Ishikawa (cell line): ENCODE measurements around the gene DIAPH2.

Experiments
- CEBPB ChIP-seq: IDR thresholded peaks from 2 replicates; pipeline ENCODE4 v1.6.1; 2012
- CREB1 ChIP-seq: IDR thresholded peaks from 2 replicates; pipeline ENCODE4 v1.6.1; 2012; ENCODE audit warnings: low read depth
- EGR1 ChIP-seq: IDR thresholded peaks from 2 replicates; pipeline ENCODE4 v1.6.1; 2012
- EP300 ChIP-seq: IDR thresholded peaks from 2 replicates; pipeline ENCODE4 v1.6.1; 2012; ENCODE audit warnings: borderline replicate concordance
- FOXM1 ChIP-seq: IDR thresholded peaks from 2 replicates; pipeline ENCODE4 v1.6.1; 2012; ENCODE audit warnings: low read depth, borderline replicate concordance
- NFIC ChIP-seq: IDR thresholded peaks from 2 replicates; pipeline ENCODE4 v1.6.1; 2012
- RAD21 ChIP-seq: IDR thresholded peaks from 2 replicates; pipeline ENCODE4 v1.6.1; 2012; ENCODE audit warnings: low read depth
- REST ChIP-seq: IDR thresholded peaks from 2 replicates; pipeline ENCODE4 v1.6.1; 2012; ENCODE audit warnings: low read depth, mild to moderate bottlenecking
- TAF1 ChIP-seq: IDR thresholded peaks from 2 replicates; pipeline ENCODE4 v1.6.1; 2012; ENCODE audit warnings: low read depth, mild to moderate bottlenecking
- TCF12 ChIP-seq: IDR thresholded peaks from 2 replicates; pipeline ENCODE4 v1.6.1; 2012; ENCODE audit warnings: low read depth
- TEAD4 ChIP-seq: IDR thresholded peaks from 2 replicates; pipeline ENCODE4 v1.6.1; 2012
- YY1 ChIP-seq: IDR thresholded peaks from 2 replicates; pipeline ENCODE4 v1.6.1; 2012; ENCODE audit warnings: low read depth
- ZBTB7A ChIP-seq: IDR thresholded peaks from 2 replicates; pipeline ENCODE4 v1.6.1; 2012; ENCODE audit warnings: low read depth
- TF ChIP-seq, protein P1 (sequence below): IDR thresholded peaks from 2 replicates; pipeline ENCODE4 v1.6.1; 2012
- TF ChIP-seq, protein P2 (sequence below): IDR thresholded peaks from 2 replicates; pipeline ENCODE4 v1.6.1; 2012

DIAPH2 gene

GRCh38 chrX:96729868-96730643 is 45.4 kb downstream of the DIAPH2 start:
- no peak for TF ChIP-seq TAF1
- TF ChIP-seq RAD21, result no peak
- TF ChIP-seq CREB1, result no peak

DNA sequence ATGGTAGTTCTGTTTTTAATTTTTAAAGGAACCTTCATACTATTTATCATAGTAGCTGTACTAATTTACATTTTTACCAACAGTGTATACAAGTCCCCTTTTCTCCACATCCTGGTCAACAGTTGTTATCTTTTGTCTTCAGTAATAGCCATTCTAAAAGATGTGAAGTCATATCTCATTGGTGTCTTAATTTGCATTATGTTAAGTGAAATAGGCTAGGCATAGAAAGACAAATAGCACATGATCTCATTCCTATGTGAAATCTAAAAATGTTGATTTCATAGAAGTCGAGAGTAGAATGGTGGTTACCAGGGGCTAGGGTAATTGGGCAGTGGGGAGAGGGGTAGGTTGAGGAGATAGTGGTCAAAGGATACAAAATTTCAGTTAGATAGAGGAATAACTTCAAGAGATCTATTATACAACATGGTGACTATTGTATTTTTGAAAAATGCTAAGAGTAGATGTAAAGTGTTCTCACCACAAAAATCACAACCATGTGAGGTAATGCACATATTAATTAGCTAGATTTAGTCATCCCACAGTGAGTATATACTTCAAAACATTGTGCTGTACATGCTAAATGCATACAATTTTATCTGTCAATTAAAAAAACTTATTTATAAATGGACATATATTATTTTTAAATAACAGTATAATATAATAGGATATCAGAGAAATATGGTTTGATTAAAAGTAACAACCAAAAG is 58.9 kb downstream of the DIAPH2 start:
- TF ChIP-seq, protein P1, sequence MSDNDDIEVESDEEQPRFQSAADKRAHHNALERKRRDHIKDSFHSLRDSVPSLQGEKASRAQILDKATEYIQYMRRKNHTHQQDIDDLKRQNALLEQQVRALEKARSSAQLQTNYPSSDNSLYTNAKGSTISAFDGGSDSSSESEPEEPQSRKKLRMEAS, result no peak
- no peak for TF ChIP-seq EGR1
- no peak for TF ChIP-seq REST
- TF ChIP-seq FOXM1, result no peak
- no peak for TF ChIP-seq NFIC
- no peak for TF ChIP-seq CEBPB
- TF ChIP-seq RAD21, result no peak
- no peak for TF ChIP-seq TAF1
- no peak for TF ChIP-seq CREB1
- no peak for TF ChIP-seq EP300
- no peak for TF ChIP-seq YY1
- TF ChIP-seq TCF12, result no peak
- no peak for TF ChIP-seq ZBTB7A
- no peak for TF ChIP-seq TEAD4
- TF ChIP-seq, protein P2, sequence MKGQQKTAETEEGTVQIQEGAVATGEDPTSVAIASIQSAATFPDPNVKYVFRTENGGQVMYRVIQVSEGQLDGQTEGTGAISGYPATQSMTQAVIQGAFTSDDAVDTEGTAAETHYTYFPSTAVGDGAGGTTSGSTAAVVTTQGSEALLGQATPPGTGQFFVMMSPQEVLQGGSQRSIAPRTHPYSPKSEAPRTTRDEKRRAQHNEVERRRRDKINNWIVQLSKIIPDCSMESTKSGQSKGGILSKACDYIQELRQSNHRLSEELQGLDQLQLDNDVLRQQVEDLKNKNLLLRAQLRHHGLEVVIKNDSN, result no peak

- TF ChIP-seq EP300 (0 out of 2 replicates have a peak, but pooled peaks have one; percentile 24), REST (no peak), TEAD4 (peak; percentile 53)
Measured at GRCh38 chrX:96752781-96753180, 68.1 kb downstream of the DIAPH2 start.

- TF ChIP-seq REST (no peak), YY1 (no peak), TCF12 (no peak)
Measured at GRCh38 chrX:96753230-96753629, 68.6 kb downstream of the DIAPH2 start.

- TF ChIP-seq YY1 (no peak), EGR1 (no peak), CREB1 (no peak)
- TF ChIP-seq, protein P1, result no peak
- TF ChIP-seq, protein P2, result no peak
Measured at GRCh38 chrX:96756491-96756890, 71.8 kb downstream of the DIAPH2 start.
